Measurements from ENCODE around the gene ADAM10.

The ADAM10 gene

DNA sequence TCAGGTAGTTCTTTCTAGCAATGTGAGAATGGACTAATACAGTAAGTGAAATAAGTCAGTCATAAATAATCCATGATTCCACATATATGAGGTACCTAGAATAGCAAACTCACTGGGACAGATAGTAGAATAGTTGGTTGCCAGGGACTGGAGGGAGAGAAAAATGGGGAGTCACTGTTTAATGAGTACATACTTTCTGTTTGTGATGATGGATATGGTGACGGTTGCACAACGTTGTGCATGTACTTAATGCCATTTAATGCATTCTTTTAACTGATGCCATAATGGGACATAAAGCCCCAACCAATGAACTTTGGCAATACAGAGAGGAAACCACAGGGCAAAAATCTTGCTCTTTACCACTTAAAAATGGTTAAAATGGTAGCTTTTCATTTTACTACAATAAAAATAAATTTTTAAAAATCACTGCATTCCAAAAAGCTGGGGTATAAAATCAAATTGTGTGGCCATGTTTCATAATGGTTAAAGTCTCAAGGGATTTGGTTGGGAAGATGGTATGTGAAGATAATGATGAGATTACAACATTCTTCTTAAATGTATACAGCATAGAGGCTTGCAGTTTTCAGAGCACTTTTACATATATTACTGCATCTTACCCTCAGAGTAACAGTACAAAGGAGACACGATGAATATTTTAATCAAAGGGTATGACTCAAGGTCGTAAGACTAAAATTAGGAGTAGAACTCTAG is 45.2 kb downstream of the ADAM10 start:
- TF ChIP-seq, protein P1, sequence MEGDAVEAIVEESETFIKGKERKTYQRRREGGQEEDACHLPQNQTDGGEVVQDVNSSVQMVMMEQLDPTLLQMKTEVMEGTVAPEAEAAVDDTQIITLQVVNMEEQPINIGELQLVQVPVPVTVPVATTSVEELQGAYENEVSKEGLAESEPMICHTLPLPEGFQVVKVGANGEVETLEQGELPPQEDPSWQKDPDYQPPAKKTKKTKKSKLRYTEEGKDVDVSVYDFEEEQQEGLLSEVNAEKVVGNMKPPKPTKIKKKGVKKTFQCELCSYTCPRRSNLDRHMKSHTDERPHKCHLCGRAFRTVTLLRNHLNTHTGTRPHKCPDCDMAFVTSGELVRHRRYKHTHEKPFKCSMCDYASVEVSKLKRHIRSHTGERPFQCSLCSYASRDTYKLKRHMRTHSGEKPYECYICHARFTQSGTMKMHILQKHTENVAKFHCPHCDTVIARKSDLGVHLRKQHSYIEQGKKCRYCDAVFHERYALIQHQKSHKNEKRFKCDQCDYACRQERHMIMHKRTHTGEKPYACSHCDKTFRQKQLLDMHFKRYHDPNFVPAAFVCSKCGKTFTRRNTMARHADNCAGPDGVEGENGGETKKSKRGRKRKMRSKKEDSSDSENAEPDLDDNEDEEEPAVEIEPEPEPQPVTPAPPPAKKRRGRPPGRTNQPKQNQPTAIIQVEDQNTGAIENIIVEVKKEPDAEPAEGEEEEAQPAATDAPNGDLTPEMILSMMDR (IDR thresholded peaks at IDR 0.05): no peak

DNA sequence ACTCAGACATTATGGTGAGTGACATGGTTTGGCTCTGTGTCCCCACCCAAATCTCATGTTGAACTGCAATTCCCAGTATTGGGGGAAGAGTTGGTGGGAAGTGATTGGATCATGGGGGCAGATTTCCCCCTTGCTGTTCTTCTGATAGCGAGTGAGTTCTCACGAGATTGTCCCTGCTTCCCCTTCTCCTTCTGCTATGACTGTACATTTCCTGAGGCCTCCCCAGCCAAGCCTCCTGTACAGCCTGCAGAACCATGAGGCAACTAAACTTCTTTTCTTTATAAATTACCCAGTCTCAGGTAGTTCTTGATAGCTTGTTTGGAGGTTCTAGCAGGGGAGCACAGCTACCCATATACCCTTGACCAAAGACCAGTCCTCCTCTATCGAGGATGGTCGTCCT is 45.9 kb downstream of the ADAM10 start:
- TF ChIP-seq, protein P1 (IDR thresholded peaks at IDR 0.05): no peak

DNA sequence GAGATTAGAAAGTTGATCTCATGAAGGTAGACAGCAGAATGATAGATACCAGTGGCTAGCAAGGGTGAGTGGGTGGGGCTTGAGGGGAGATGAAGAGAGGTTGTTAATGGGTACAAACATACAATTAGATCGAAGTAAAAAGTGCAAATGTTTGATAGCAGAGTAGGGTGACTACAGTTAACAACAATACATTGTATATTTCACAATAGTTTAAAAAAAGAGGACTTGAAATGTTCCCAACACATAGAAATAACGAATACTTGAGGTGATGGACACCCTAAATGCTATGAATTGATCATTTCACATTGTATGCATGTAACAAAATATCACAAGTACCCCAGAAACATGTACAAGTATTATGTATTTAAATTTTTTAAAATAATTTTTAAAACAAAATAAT is 47.3 kb downstream of the ADAM10 start:
- TF ChIP-seq, protein P1 (IDR thresholded peaks at IDR 0.05): no peak

DNA sequence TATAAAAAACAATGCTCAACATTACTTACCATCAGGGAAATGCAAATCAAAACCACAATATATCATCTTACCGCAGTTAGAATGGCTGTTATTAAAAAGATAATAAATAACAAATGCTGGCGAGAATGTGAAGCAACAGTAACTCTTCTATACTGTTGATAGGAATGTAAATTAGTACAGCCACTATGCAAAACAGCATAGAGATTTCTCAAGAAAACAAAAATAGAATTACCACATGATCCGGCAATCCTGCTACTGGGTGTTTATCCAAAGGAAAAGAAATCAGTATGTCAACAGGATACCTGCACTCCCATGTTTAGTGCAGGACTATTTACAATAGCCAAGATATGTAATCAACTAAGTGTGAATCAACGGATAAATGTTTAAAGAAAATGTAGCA is 48.1 kb downstream of the ADAM10 start:
- TF ChIP-seq, protein P1 (IDR thresholded peaks at IDR 0.05): no peak

DNA sequence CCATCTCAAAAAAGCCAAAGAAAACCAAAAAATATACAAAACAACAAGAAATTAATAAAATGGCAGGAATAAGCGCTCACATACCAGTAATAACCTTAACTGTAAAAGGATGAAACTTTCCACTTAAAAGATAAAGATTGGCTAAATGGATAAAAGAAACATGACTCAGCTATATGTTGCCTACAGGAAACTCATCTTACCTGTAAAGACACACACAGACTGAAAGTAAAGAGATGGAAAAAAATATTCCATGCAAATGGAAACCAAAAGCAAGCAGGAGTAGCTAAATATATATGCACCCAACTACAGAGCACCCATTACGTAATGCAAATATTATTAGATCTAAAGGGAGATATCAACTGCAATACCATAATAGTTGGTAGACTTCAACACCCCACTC is 49.7 kb downstream of the ADAM10 start:
- TF ChIP-seq, protein P1 (IDR thresholded peaks at IDR 0.05): no peak

DNA sequence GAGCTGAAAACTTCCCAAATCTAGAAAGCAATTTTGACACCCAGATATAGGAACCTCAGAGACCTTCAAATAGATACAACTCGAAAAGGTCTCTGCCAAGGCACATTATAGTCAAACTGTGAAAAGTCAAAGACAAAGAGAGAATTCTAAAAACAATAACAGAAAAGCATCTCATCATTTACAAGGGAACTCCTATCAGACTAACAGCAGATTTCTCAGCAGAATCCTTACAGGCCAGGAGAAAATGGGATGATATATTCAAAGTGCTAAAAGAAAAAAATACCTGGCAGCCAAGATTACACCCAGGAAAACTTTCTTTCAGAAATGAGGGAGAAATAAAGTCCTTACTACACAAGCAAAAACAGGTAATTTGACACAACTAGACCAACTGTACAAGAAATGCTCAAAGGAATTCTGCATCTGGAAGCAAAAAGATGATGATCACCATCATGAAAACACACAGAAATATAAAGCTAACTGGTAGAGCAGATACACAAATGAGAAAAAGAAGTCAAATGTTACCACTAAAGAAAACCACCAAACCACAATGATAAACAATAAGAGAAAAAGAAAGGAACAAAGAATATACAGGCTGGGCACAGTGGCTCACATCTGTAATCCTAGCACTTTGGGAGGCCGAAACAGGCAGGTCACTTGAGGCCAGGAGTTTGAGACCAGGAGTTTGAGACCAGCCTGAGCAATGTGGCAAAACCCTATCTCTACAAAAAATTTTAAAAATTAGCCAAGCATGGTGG is 50.4 kb downstream of the ADAM10 start:
- TF ChIP-seq, protein P1 (IDR thresholded peaks at IDR 0.05): no peak

DNA sequence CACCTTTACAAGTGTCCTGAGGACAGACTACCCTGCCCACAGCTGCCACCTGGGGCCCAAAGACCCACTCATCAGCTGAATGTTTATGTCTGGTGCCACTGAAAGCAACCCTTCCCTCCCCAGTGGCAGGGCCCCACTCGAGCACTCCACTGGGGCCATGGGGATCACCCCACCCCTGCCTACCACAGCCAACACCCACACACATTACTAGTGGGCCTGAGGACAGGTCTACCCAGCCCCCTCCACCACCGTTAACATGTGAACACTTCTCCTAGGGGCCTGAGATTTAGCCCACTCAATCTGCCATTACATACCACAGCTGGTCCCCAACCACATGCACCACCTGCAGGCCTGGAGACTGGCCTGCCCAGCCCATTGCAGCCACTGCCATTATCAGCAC is 52.3 kb downstream of the ADAM10 start:
- TF ChIP-seq, protein P1 (IDR thresholded peaks at IDR 0.05): no peak
